GM19238 (cell line): ENCODE results near the gene NUMA1.

Experiments used
- DNase-seq: peaks from one replicate; pipeline ENCODE4 v3.0.0; 2011; ENCODE audit warnings: low spot score; ENCODE audit not compliant: insufficient read length

The NUMA1 gene

GRCh38 chr11:71977090-71977489 is 103.3 kb downstream of the NUMA1 start:
- DNase-seq, result no peak

- DNase-seq, result no peak
These were observed 103.8 kb downstream of the NUMA1 start for GRCh38 chr11:71976551-71976950.

- DNase-seq, result no peak
These were observed 108.7 kb downstream of the NUMA1 start for GRCh38 chr11:71971680-71972079.

GRCh38 chr11:71964641-71965040 is 115.7 kb downstream of the NUMA1 start:
- no peak for DNase-seq

- no peak for DNase-seq
These were observed 116.9 kb downstream of the NUMA1 start for GRCh38 chr11:71963468-71963867.

GRCh38 chr11:71962428-71963038 is 117.8 kb downstream of the NUMA1 start:
- DNase-seq, result peak; percentile 17

GRCh38 chr11:71955898-71956456 is 124.4 kb downstream of the NUMA1 start:
- no peak for DNase-seq
